Lower leg skin (tissue), 3 donors: ENCODE measurements around the gene DCP1B.

ENCODE experiments used
- POLR2A ChIP-seq, 2 donors: fragments of 450-650 bp; IDR thresholded peaks; one replicate each; pipeline ENCODE4 v1.6.1; 2016 to 2017; ENCODE audit warnings: antibody characterized with exemption in 2 of 2, mild to moderate bottlenecking in 1 of 2, moderate library complexity in 1 of 2
- TF ChIP-seq, protein P1 (sequence below), 3 donors: fragments of 450-650 bp; IDR thresholded peaks; one replicate each; pipeline ENCODE4 v1.5.1; 2016; ENCODE audit warnings: antibody characterized with exemption in 3 of 3, mild to moderate bottlenecking in 3 of 3, moderate library complexity in 2 of 3

- TF ChIP-seq, protein P1, sequence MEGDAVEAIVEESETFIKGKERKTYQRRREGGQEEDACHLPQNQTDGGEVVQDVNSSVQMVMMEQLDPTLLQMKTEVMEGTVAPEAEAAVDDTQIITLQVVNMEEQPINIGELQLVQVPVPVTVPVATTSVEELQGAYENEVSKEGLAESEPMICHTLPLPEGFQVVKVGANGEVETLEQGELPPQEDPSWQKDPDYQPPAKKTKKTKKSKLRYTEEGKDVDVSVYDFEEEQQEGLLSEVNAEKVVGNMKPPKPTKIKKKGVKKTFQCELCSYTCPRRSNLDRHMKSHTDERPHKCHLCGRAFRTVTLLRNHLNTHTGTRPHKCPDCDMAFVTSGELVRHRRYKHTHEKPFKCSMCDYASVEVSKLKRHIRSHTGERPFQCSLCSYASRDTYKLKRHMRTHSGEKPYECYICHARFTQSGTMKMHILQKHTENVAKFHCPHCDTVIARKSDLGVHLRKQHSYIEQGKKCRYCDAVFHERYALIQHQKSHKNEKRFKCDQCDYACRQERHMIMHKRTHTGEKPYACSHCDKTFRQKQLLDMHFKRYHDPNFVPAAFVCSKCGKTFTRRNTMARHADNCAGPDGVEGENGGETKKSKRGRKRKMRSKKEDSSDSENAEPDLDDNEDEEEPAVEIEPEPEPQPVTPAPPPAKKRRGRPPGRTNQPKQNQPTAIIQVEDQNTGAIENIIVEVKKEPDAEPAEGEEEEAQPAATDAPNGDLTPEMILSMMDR (IDR thresholded peaks at IDR 0.05) = no peak
- TF ChIP-seq POLR2A (IDR thresholded peaks at IDR 0.05) = no peak
Measured at GRCh38 chr12:1962051-1963020, 41.9 kb downstream of the DCP1B start.
